ENCODE results near the gene BAD. TPM values are rescaled to one million over a fixed set of nuclear protein-coding genes. Genes with fewer than 3 reads are reported as not detected.
"Not testable (repeated sequence)": the region's sequence is repeated elsewhere in the genome, so short reads cannot be mapped to it uniquely, and the experiment has no call there.

BAD gene
- total RNA-seq, 3 donors from 2014 or later (not counting 1 experiment from before 2014, with no cell fraction given): 30.6 to 35.8 (median 31.6) TPM

- peak overlapping the region; percentile 91 for H3K4me3 ChIP-seq (ENCODE audit: low read length)
- Mint-ChIP-seq H3K27me3 (ENCODE audit: low read depth in 2 of 2) (no peaks in the 10 kb centered on the region), H3K4me1 (peaks cover 55 to 62% of the 10 kb centered on the region in 2 donors), H3K27ac (peak overlapping the region; percentile 88 to 99), H3K36me3 (no peaks in the 10 kb centered on the region), H3K9me3 (no peaks in the 10 kb centered on the region), H3K4me3 (peak overlapping the region; percentile 97)
- TF ChIP-seq CTCF (IDR thresholded peaks at IDR 0.05): no peak
- ATAC-seq (no peak), DNase-seq (peak in 1 of 2 donors; percentile 76)
- intact Hi-C loops (cut with micrococcal nuclease): loop anchor here (1.0 to 5.0 kb wide), 4 partner anchors 11 to 129 kb away; partner anchors contain the start of genes CCDC88B, ESRRA and STIP1
- no peaks in the 10 kb centered on the region for H3K9me3 ChIP-seq (ENCODE audit: control insufficient read depth, insufficient read depth, low read length)
- H3K27ac ChIP-seq (ENCODE audit: low read length): peak overlapping the region; percentile 86
- peaks cover 30% of the 10 kb centered on the region for H3K4me1 ChIP-seq (ENCODE audit: control insufficient read depth, insufficient read depth, low read length)
- H3K27me3 ChIP-seq (ENCODE audit: control insufficient read depth, insufficient read depth, low read length): no peaks in the 10 kb centered on the region
- H3K36me3 ChIP-seq (ENCODE audit: control insufficient read depth, insufficient read depth, low read length): peaks cover 30% of the 10 kb centered on the region
- 4% methylated on average over 29 of the region's 32 CpGs for WGBS (ENCODE audit: insufficient coverage)
Observed at GRCh38 chr11:64316672-64317324, 32.3 kb upstream of the BAD start.

- peaks cover 53 to 54% of the 10 kb centered on the region in 2 donors for H3K4me1 Mint-ChIP-seq
- H3K36me3 Mint-ChIP-seq; H3K27me3 ChIP-seq (ENCODE audit: control insufficient read depth, insufficient read depth, low read length); H3K9me3 Mint-ChIP-seq; H3K27ac ChIP-seq (ENCODE audit: low read length); H3K9me3 ChIP-seq (ENCODE audit: control insufficient read depth, insufficient read depth, low read length); ATAC-seq; H3K4me3 ChIP-seq (ENCODE audit: low read length); H3K27me3 Mint-ChIP-seq (ENCODE audit: low read depth in 2 of 2); DNase-seq: not testable (repeated sequence)
- Histone ChIP-seq H3K4me1 (ENCODE audit: control insufficient read depth, insufficient read depth, low read length) (peaks cover 30% of the 10 kb centered on the region), H3K36me3 (ENCODE audit: control insufficient read depth, insufficient read depth, low read length) (peaks cover 28% of the 10 kb centered on the region)
- intact Hi-C loops (cut with micrococcal nuclease): loop anchor here (5.0 kb wide), 1 partner anchor 129 kb away; the partner anchor contains the start of gene STIP1
- H3K4me3 Mint-ChIP-seq: peak overlapping the region; percentile 97
- 91% methylated on average over 25 of the region's 25 CpGs for WGBS (ENCODE audit: insufficient coverage)
- H3K27ac Mint-ChIP-seq: peak overlapping the region; percentile 88 to 99
Observed at GRCh38 chr11:64315667-64316526, 31.4 kb upstream of the BAD start.

- peaks cover 30% of the 10 kb centered on the region for H3K4me1 ChIP-seq (ENCODE audit: control insufficient read depth, insufficient read depth, low read length)
- H3K36me3 ChIP-seq (ENCODE audit: control insufficient read depth, insufficient read depth, low read length): peaks cover 26% of the 10 kb centered on the region
- DNase-seq (no peak), ATAC-seq (no peak)
- TF ChIP-seq CTCF (IDR thresholded peaks at IDR 0.05): no peak
- H3K27ac ChIP-seq (ENCODE audit: low read length): no peak overlapping the region
- H3K27me3 Mint-ChIP-seq (ENCODE audit: low read depth in 2 of 2): no peaks in the 10 kb centered on the region
- intact Hi-C loops (cut with micrococcal nuclease): loop anchor here (5.0 kb wide), 1 partner anchor 128 kb away; the partner anchor contains the start of gene STIP1
- 94% methylated on average over 24 of the region's 24 CpGs for WGBS (ENCODE audit: insufficient coverage)
- H3K9me3 Mint-ChIP-seq: no peaks in the 10 kb centered on the region
- no peaks in the 10 kb centered on the region for H3K36me3 Mint-ChIP-seq
- H3K4me1 Mint-ChIP-seq: peaks cover 44 to 45% of the 10 kb centered on the region in 2 donors
- no peak overlapping the region for H3K27ac Mint-ChIP-seq
- no peak overlapping the region for H3K4me3 Mint-ChIP-seq
- H3K4me3 ChIP-seq (ENCODE audit: low read length): no peak overlapping the region
- H3K9me3 ChIP-seq (ENCODE audit: control insufficient read depth, insufficient read depth, low read length): no peaks in the 10 kb centered on the region
- H3K27me3 ChIP-seq (ENCODE audit: control insufficient read depth, insufficient read depth, low read length): no peaks in the 10 kb centered on the region
Observed at GRCh38 chr11:64314805-64315561, 30.5 kb upstream of the BAD start.

Measured in natural killer cell (primary cell).